Trophoblast cell (in vitro differentiated cells and primary cell): ENCODE results near the gene UCHL3.

ENCODE experiments used
- DNase-seq, 2 donors: peaks; one replicate each; pipeline ENCODE4 v3.0.0-alpha.2; 2016
- H2AFZ ChIP-seq: 2 replicates; pipeline ENCODE4 v1.6.1; 2013; ENCODE audit warnings: low read length, moderate library complexity, mild to moderate bottlenecking; ENCODE audit not compliant: insufficient read depth, poor library complexity
- H2AK5ac ChIP-seq: 2 replicates; pipeline ENCODE4 v1.6.1; 2013; ENCODE audit warnings: mild to moderate bottlenecking, low read length
- H2BK120ac ChIP-seq: 2 replicates; pipeline ENCODE4 v1.6.1; 2013; ENCODE audit warnings: low read length, mild to moderate bottlenecking, moderate library complexity; ENCODE audit not compliant: insufficient read depth, poor library complexity
- H2BK12ac ChIP-seq: 2 replicates; pipeline ENCODE4 v1.6.1; 2013; ENCODE audit warnings: mild to moderate bottlenecking, low read length, moderate library complexity
- H2BK5ac ChIP-seq: 2 replicates; pipeline ENCODE4 v1.6.1; 2013; ENCODE audit warnings: low read length, low read depth, moderate library complexity, mild to moderate bottlenecking; ENCODE audit not compliant: poor library complexity
- H3K14ac ChIP-seq: 2 replicates; pipeline ENCODE4 v1.6.1; 2013; ENCODE audit warnings: mild to moderate bottlenecking, low read length
- H3K18ac ChIP-seq: 2 replicates; pipeline ENCODE4 v1.6.1; 2013; ENCODE audit warnings: mild to moderate bottlenecking, low read length
- H3K23ac ChIP-seq: 2 replicates; pipeline ENCODE4 v1.6.1; 2013; ENCODE audit warnings: low read length
- H3K27ac ChIP-seq: 2 replicates; pipeline ENCODE4 v1.5.1; 2013; ENCODE audit warnings: low read depth, mild to moderate bottlenecking, inconsistent platforms, low read length, moderate library complexity
- H3K27me3 ChIP-seq: 2 replicates; pipeline ENCODE4 v1.6.1; 2013; ENCODE audit warnings: inconsistent platforms, mild to moderate bottlenecking, low read length, moderate library complexity; ENCODE audit not compliant: insufficient read depth
- H3K36me3 ChIP-seq, 2 experiments: 1 replicate in 1 of 2; 2 replicates in 1 of 2; pipeline ENCODE4 v1.6.1; 2013; ENCODE audit warnings: low read length in 2 of 2, mild to moderate bottlenecking in 2 of 2, moderate library complexity in 1 of 2; ENCODE audit not compliant: insufficient read depth in 2 of 2, control insufficient read depth in 1 of 2
- H3K4ac ChIP-seq: 2 replicates; pipeline ENCODE4 v1.6.1; 2013; ENCODE audit warnings: low read depth, mild to moderate bottlenecking, low read length, moderate library complexity
- H3K4me1 ChIP-seq, 2 experiments: 1 replicate in 1 of 2; 2 replicates in 1 of 2; pipeline ENCODE4 v1.6.1; 2013; ENCODE audit warnings: low read length in 2 of 2, mild to moderate bottlenecking in 2 of 2, moderate library complexity in 1 of 2; ENCODE audit not compliant: insufficient read depth in 2 of 2, control insufficient read depth in 1 of 2
- H3K4me2 ChIP-seq: 2 replicates; pipeline ENCODE4 v1.6.1; 2013; ENCODE audit warnings: inconsistent platforms, mild to moderate bottlenecking, low read length, moderate library complexity
- H3K4me3 ChIP-seq: 2 replicates; pipeline ENCODE4 v1.5.1; 2013; ENCODE audit warnings: mild to moderate bottlenecking, low read depth, low read length, inconsistent platforms
- H3K79me1 ChIP-seq: one replicate; pipeline ENCODE4 v1.6.1; 2013; ENCODE audit warnings: low read length
- H3K79me2 ChIP-seq: 2 replicates; pipeline ENCODE4 v1.6.1; 2013; ENCODE audit warnings: low read length, mild to moderate bottlenecking; ENCODE audit not compliant: control insufficient read depth, insufficient read depth, poor library complexity
- H3K9ac ChIP-seq: 2 replicates; pipeline ENCODE4 v1.6.1; 2013; ENCODE audit warnings: mild to moderate bottlenecking, low read length
- H3K9me3 ChIP-seq: 2 replicates; pipeline ENCODE4 v1.6.1; 2013; ENCODE audit warnings: low read depth, mild to moderate bottlenecking, control low read depth, inconsistent platforms, low read length; ENCODE audit not compliant: insufficient read depth
- H4K12ac ChIP-seq: 2 replicates; pipeline ENCODE4 v1.6.1; 2013; ENCODE audit warnings: low read depth, mild to moderate bottlenecking, low read length, moderate library complexity
- H4K8ac ChIP-seq: 2 replicates; pipeline ENCODE4 v1.6.1; 2013; ENCODE audit warnings: low read depth, mild to moderate bottlenecking, low read length, moderate library complexity
- H4K91ac ChIP-seq: one replicate; pipeline ENCODE4 v1.6.1; 2013; ENCODE audit warnings: low read depth, mild to moderate bottlenecking, low read length, moderate library complexity
- WGBS: extraction: QIAGEN DNeasy Blood & Tissue Kit; methylation state at CpG from one replicate; pipeline ENCODE4 v1.1.7; 2013; ENCODE audit warnings: missing lambda C conversion rate; ENCODE audit not compliant: insufficient read length, insufficient coverage; ENCODE audit errors: extremely low coverage; 5-methylcytosine and 5-hydroxymethylcytosine counted together

Gene UCHL3

GRCh38 chr13:75533861-75534260, 15.7 kb upstream of the UCHL3 start:
- Histone ChIP-seq H3K79me2 (peaks cover 4% of the 10 kb centered on the region), H4K8ac (no peak overlapping the region), H3K9me3 (no peaks in the 10 kb centered on the region), H3K4me1 (peaks cover 0 to 4% of the 10 kb centered on the region in 2 experiments), H3K14ac (no peak overlapping the region), H3K4me3 (no peak overlapping the region), H3K79me1 (peaks cover 7% of the 10 kb centered on the region), H3K18ac (no peak overlapping the region), H3K9ac (no peak overlapping the region), H2BK120ac (no peak overlapping the region), H2BK5ac (no peak overlapping the region), H2AFZ (no peak overlapping the region), H3K23ac (no peak overlapping the region), H3K27ac (no peak overlapping the region), H4K12ac (no peak overlapping the region), H2BK12ac (no peak overlapping the region), H3K4ac (no peak overlapping the region), H4K91ac (no peak overlapping the region), H3K27me3 (no peaks in the 10 kb centered on the region), H3K36me3 (peaks cover 4 to 9% of the 10 kb centered on the region in 2 experiments), H3K4me2 (no peak overlapping the region), H2AK5ac (no peak overlapping the region)
- no peak for DNase-seq
- WGBS = no CpG with 5 or more reads among the region's 1 CpG

- peaks cover 0 to 4% of the 10 kb centered on the region in 2 experiments for H3K4me1 ChIP-seq
- peak within 1 kb of the TSS; percentile 93 for H3K4me3 ChIP-seq
- H3K9ac ChIP-seq = peak within 1 kb of the TSS; percentile 92
- H3K4ac ChIP-seq = peak within 1 kb of the TSS; percentile 43
- peak within 1 kb of the TSS; percentile 83 for H2AK5ac ChIP-seq
- H3K4me2 ChIP-seq = peak within 1 kb of the TSS; percentile 71
- H3K9me3 ChIP-seq = no peaks in the 10 kb centered on the region
- no peaks in the 10 kb centered on the region for H3K27me3 ChIP-seq
- H3K14ac ChIP-seq = peak within 1 kb of the TSS; percentile 92
- DNase-seq = peak; percentile 95 to 96
- H3K27ac ChIP-seq = no peak within 1 kb of the TSS
- peak within 1 kb of the TSS; percentile 64 for H2BK5ac ChIP-seq
- H4K8ac ChIP-seq = peak within 1 kb of the TSS; percentile 96
- H4K91ac ChIP-seq = peak within 1 kb of the TSS; percentile 79
- peak within 1 kb of the TSS; percentile 30 for H2BK120ac ChIP-seq
- H3K79me2 ChIP-seq = peaks cover 4% of the 10 kb centered on the region
- peak within 1 kb of the TSS; percentile 11 for H2BK12ac ChIP-seq
- no peak within 1 kb of the TSS for H3K23ac ChIP-seq
- H4K12ac ChIP-seq = peak within 1 kb of the TSS; percentile 70
- H3K36me3 ChIP-seq = peaks cover 4 to 9% of the 10 kb centered on the region in 2 experiments
- peak within 1 kb of the TSS; percentile 95 for H2AFZ ChIP-seq
- peak within 1 kb of the TSS; percentile 67 for H3K18ac ChIP-seq
- H3K79me1 ChIP-seq = peaks cover 7% of the 10 kb centered on the region
- WGBS = no CpG with 5 or more reads among the region's 51 CpGs
Measured at GRCh38 chr13:75537401-75538365, 11.9 kb upstream of the UCHL3 start, which contains the start of gene COMMD6. COMMD6 (minus strand) TSS chr13:75537841; CDS start chr13:75537805, 36 bp downstream.

- Histone ChIP-seq H4K91ac (no peak overlapping the region), H3K27ac (no peak overlapping the region), H3K9ac (no peak overlapping the region), H3K23ac (no peak overlapping the region), H3K4me1 (peaks cover 0 to 4% of the 10 kb centered on the region in 2 experiments), H3K4ac (no peak overlapping the region), H3K36me3 (peaks cover 0 to 3% of the 10 kb centered on the region in 2 experiments), H2BK5ac (no peak overlapping the region), H3K27me3 (no peaks in the 10 kb centered on the region), H3K4me3 (no peak overlapping the region), H3K9me3 (no peaks in the 10 kb centered on the region), H2AFZ (no peak overlapping the region), H3K4me2 (no peak overlapping the region), H2AK5ac (no peak overlapping the region), H4K12ac (no peak overlapping the region), H2BK12ac (no peak overlapping the region), H3K79me2 (peaks cover 4% of the 10 kb centered on the region), H2BK120ac (no peak overlapping the region), H3K18ac (no peak overlapping the region), H3K14ac (no peak overlapping the region), H3K79me1 (peaks cover 7% of the 10 kb centered on the region), H4K8ac (no peak overlapping the region)
- WGBS = no CpG with 5 or more reads among the region's 4 CpGs
- peak in 1 of 2 donors; percentile 20 for DNase-seq
Measured at GRCh38 chr13:75541287-75541686, 8.3 kb upstream of the UCHL3 start.

DNA sequence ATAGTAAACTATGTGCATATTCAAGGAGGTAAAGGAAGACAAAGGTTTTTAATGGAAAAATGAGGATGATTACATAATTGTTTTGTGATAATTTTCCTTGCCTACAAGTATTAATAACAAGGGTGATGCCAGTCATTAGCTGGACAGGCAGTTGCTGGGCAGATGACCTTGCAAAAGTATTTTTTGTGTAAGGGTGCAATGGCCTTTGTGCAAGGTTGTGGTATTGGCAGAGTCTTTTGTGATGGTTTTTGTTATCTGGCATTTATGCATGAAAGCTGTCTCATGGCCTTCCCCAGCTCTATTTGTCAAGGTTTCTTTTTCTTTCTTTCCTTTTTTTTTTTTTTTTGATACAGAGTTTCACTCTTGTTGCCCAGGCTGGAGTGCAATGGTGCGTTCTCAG, 7.6 kb upstream of the UCHL3 start:
- no peak overlapping the region for H2BK120ac ChIP-seq
- H3K4ac ChIP-seq = no peak overlapping the region
- no peak overlapping the region for H3K14ac ChIP-seq
- no peak overlapping the region for H2BK5ac ChIP-seq
- no peaks in the 10 kb centered on the region for H3K9me3 ChIP-seq
- H4K91ac ChIP-seq = no peak overlapping the region
- H3K79me2 ChIP-seq = peaks cover 4% of the 10 kb centered on the region
- H3K9ac ChIP-seq = no peak overlapping the region
- H2AK5ac ChIP-seq = no peak overlapping the region
- no peaks in the 10 kb centered on the region for H3K4me1 ChIP-seq
- no peak overlapping the region for H3K18ac ChIP-seq
- no peak overlapping the region for H3K4me2 ChIP-seq
- H3K36me3 ChIP-seq = no peaks in the 10 kb centered on the region
- H4K8ac ChIP-seq = no peak overlapping the region
- no peak for DNase-seq
- WGBS = no CpG with 5 or more reads among the region's 1 CpG
- H4K12ac ChIP-seq = no peak overlapping the region
- H2AFZ ChIP-seq = no peak overlapping the region
- peaks cover 7% of the 10 kb centered on the region for H3K79me1 ChIP-seq
- no peak overlapping the region for H3K4me3 ChIP-seq
- H3K23ac ChIP-seq = no peak overlapping the region
- no peaks in the 10 kb centered on the region for H3K27me3 ChIP-seq
- H2BK12ac ChIP-seq = no peak overlapping the region
- H3K27ac ChIP-seq = no peak overlapping the region
